ENCODE results near the gene SCGB1D1.
A peak's percentile ranks its signal among the peaks of the same experiment; 100 is the strongest.

Gene SCGB1D1, protein sequence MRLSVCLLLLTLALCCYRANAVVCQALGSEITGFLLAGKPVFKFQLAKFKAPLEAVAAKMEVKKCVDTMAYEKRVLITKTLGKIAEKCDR

GRCh38 chr11:62190011-62190410 lies at the start of gene SCGB1D1:
Gene SCGB1D1 (plus strand): TSS chr11:62190216. CDS start chr11:62190285, 69 bp downstream.
- DNase-seq, result no peak

- no peak for DNase-seq
Measured at GRCh38 chr11:62140304-62141110, 49.5 kb upstream of the SCGB1D1 start.

DNA sequence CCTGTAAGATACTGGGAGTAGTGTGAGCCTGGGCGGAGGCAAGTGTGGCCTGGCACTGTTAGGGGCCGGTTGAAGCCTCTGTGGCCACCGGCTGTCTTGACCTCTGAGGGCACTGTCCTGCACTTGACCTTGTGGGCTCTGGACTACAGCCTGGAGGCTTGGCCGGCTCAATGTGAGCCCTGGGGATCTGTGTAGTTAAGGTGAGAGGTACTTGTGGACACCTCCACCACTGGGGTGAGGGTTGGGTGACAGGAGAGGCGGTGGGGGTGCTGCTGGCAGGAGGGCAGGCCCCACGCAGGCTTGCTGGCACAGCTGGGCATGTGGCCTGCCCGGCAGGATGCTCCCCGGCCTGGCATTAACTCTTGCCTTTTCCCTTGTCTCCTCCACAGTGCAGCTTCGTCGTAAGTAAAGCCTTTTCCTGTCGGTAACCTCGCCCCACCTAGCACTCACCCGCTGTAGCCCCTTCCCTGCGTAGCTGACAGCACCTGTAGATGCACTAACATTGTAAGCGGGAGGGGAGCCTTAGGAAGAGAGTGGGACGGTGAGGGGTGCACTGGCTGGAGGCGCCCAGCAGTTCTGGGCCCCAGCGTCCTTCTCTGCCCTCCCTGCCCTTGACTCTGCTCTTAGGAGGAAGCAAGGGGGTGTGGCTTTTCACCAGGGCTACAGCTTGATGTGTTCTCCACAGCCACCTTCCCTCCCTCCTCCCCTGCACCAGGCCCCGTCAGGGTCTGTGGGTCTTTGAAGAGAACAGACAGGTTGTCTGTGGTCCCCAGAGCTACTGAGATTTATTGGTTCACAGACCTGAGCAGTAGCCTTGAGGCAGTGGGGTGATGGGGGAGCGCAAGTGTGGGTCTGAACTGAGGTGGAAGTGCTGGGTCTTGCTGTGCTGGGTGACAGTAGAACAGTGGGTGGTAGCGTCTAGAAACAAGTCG lies 48.6 kb upstream of the SCGB1D1 start:
- DNase-seq, result no peak

- no peak for DNase-seq
Measured at GRCh38 chr11:62142043-62142375, 48.0 kb upstream of the SCGB1D1 start.

DNA sequence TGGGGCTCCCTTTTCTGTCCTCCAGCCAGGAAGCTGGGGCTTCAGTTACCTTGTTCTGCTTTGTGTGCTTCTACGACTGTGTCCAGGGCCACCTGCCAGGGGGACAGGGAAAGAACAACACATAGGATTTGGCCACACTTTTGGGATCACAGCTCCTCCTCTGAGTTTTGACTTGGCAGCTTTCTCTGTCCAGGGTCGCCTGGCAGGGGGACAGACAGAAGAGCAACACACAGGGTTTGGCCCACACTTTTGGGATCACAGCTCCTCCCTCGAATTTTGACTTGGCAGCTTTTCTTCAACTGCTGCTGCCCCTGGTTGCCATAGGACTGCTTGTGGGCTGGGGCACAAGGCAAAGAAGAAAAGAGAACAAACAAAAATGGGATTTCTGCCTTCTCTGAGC lies 47.1 kb upstream of the SCGB1D1 start:
- DNase-seq, result no peak

DNA sequence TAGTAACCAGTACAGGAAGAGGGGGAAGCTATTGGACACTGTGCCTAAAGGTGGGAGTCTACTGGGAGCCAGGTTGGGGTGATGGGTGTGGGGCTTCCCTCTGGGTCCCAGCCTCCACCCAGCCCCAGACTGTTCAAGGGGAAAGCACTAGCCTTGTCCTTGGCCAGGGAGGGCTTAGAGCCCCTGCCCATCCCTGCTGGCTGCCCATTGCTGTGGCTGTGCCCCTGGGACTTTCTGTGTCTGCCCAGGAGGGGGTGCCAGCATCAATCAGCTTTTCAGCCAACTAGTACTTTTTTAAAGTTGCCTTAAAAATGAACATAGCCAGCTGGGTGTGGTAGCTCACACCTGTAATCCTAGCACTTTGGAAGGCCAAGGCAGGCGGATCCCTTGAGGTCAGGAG lies 46.3 kb upstream of the SCGB1D1 start:
- no peak for DNase-seq

- no peak for DNase-seq
Measured at GRCh38 chr11:62144641-62145255, 45.3 kb upstream of the SCGB1D1 start.

DNA sequence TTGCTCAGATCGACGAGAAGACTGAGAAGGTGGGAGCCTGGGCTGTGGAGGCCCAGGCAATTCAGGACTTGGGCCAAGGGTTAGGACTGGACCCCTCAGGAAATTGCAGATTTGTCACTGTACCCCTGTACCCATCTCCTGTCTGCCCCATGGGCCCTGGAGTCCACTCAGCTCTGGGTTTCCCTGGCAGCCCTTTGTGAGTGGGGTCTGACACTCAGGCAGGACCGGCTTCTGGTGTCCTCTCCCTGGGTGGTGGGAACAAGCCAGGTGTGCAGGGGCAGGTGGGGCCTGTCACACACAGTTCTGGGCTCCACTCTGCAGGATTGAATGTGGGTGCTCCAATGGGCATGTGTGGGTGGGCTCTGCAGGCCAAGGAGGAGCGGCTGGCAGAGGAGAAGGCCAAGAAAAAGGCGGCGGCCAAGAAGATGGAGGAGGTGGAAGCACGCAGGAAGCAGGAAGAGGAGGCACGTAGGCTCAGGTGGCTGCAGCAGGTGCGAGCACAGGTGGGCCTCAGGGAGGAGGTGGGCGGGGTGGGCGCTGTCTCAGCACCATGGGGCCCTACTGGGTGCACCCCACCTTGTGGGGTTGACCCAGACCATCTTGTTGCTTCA lies 44.6 kb upstream of the SCGB1D1 start:
- DNase-seq, result no peak

DNA sequence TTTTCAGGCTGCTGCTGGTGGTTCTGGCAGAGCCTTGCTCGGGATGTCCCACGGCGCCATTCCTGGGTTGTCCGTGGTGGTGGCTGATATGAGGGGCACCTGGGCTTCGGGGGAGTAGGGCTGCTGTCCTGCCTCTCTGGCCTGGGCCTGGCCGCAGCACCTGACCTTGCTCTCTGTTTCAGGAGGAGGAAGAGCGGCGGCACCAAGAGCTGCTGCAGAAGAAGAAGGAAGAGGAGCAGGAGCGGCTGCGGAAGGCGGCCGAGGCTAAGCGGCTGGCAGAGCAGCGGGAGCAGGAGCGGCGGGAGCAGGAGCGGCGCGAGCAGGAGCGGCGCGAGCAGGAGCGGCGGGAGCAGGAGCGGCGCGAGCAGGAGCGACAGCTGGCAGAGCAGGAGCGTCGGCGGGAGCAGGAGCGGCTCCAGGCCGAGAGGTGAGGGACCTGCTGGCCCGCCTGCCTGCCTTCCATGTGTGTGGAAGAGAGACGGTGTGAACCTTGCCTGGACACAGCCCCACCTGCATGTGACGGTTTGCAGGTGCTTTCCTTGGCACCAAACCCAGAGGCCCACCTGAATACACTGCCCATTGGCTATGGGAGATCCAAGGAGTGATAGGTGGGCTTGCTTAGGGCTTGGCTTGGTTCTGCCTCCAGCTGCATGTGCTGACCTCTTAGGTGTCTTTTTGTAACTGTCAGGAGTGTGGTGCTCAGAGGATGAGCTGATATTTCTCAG lies 43.4 kb upstream of the SCGB1D1 start:
- no peak for DNase-seq

DNA sequence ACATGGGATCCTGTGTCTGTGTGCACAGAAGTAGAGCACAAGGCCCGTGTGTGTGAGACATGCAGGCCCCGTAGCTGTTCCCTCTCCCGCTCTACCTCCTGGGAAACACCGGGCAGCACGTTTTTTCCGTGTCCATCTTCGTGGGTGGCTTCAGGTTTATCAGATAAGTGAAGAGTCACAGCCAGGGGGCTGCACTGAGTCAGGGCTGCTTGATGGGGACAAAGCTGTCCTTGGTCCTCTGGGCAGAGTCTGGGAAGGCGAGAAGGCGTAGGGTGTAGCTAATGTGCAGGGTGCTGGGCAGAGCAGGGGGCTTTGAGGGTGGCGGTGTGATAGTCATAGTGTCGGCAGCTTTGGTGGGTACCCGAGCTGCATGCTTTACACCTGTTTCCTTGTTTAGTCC lies 42.5 kb upstream of the SCGB1D1 start:
- DNase-seq, result no peak

DNA sequence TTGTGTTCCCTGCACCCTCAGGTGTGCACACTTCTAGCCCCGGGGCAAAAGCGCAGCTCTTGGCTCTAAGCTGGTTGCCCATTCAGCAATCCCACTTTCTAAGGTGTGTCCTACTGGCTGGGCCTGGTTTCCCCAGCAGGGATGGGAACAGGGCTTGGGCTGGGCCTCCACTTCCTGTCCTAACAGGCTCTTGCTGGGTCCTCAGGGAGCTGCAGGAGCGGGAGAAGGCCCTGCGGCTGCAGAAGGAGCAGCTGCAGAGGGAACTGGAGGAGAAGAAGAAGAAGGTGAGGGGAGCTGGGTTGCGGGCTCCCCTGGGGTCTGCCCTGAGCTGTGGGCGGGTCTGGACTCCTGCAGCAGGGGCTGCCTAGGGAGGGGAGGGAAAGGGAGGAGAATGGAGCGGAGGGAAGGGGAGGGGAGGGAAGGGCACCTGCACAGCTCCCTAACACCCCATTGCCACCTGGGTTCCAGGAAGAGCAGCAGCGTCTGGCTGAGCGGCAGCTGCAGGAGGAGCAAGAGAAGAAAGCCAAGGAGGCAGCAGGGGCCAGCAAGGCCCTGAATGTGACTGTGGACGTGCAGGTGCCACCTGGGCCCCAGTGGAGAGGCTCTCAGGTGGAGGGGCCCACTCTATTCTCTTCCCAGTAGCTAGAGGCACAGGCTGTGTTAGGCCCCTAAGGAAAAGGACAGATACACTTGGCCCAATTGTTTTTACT lies 41.6 kb upstream of the SCGB1D1 start:
- no peak for DNase-seq

GRCh38 chr11:62149986-62150886 lies 39.8 kb upstream of the SCGB1D1 start:
- no peak for DNase-seq

DNA sequence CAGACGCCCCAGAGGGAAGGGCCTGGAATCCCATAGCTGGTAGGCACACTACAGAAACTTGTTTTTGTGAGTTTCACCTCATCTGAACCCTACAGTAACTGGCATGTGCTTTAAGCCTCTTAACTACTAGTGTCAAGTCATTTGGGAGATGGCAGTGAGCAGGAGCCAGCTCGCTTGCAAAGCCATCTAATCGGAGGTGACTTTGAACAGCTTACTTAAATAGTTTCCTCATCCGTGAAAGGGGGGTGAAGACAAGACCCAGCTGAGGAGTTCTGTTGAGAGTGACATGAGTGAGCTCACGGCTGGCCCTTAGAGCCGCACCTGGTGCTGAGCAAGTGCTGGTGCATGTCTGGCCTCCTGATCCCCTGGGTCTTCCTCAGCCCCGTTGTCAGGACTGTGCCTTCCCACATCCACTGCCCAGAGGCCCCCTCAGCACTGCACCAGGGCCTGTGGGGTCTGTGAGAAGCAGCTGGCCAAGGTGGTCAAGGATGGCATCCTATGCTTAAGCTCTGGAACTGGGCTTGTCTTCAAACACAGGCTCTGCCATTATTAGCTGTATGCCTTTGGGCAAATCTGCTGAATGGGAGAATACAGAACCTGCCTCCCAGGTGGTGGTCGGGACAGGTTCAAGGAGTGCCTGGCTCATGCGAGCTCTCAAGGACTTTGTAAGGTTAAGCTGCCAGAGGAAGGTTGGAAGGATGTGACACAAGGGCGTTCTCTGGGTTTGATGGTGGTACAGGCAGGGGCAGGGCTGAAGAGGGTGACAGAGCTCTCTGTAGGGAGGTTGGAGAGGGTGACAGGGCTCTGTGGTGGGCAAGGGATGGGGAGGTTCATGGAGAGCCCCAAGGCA lies 38.9 kb upstream of the SCGB1D1 start:
- DNase-seq, result no peak

DNA sequence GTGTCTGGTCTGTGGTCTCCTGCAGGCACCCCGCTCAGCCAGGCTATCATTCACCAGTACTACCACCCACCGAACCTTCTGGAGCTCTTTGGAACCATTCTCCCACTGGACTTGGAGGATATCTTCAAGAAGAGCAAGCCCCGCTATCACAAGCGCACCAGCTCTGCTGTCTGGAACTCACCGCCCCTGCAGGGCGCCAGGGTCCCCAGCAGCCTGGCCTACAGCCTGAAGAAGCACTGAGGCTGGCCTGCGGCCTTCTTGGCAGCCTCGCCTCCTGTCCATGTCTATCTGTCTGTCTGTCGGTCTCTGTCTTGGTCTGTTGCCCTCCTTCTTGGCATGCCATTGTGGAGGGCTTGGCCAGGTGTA lies 38.3 kb upstream of the SCGB1D1 start:
- no peak for DNase-seq

- DNase-seq, result no peak
Measured at GRCh38 chr11:62152245-62153086, 37.5 kb upstream of the SCGB1D1 start.

DNA sequence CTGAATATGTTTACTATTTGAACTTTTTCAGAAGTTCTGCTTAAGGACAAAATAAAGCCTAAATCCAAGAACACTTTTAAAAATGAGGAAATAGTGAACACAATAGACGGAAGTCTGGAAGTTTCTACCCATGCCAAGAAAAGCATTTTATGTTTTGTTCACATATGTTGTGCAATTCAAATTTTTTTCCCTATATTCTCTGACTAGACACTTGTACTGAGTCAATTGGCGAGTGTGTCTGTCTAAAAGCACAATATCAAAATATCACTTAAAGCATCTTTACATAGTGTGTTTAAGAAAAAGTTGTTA lies 37.0 kb upstream of the SCGB1D1 start:
- DNase-seq, result peak; percentile 58

DNA sequence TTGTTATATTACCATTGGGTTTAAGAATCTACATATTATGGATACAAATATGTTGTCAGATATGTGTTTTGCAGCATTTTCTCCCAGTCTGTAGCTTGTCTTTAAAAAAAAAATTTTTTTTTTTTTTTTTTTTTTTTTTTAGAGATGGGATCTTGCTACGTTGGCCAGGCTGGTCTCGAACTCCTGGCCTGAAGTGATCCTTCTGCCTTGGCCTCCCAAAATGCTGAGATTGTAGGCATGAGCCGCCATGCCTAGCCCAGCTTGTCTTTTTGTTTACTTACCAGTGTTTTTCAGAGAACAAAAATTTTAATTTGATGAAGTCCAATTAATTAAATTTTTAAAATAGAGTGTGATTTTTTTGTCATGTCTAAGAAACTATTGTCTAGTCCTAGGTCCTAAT lies 36.4 kb upstream of the SCGB1D1 start:
- no peak for DNase-seq

- DNase-seq, result no peak
Measured at GRCh38 chr11:62157603-62158002, 32.4 kb upstream of the SCGB1D1 start.

GRCh38 chr11:62166371-62166770 lies 23.6 kb upstream of the SCGB1D1 start:
- DNase-seq, result no peak

Measured in MV-4-11 (cell line).